PC-9 (cell line): Measurements from ENCODE around the gene SRC. TPM values are rescaled to one million over a fixed set of nuclear protein-coding genes. Genes with fewer than 3 reads are reported as not detected.

ENCODE experiments used
- BruUV-seq: library from RNA; stranded (reverse); fragments of 400-500 nt; replicated peaks from 2 replicates; lab custom pipeline; 2021; lab: Mats Ljungman, UMichigan
- CTCF ChIA-PET: fragments of 300-600 bp; sonication (Branson Sonifier 250); formaldehyde crosslinking; loops from one replicate; lab custom pipeline; 2022; ENCODE audit warnings: antibody characterized with exemption; lab: Charles Lee
- POLR2A ChIA-PET: fragments of 300-600 bp; sonication (Branson Sonifier 250); formaldehyde crosslinking; loops from one replicate; lab custom pipeline; 2022; ENCODE audit warnings: antibody characterized with exemption; ENCODE audit not compliant: unreplicated experiment; lab: Charles Lee
- DNase-seq, 2 experiments: peaks; one replicate each; pipeline versions ENCODE4 v3.0.0 to v3.0.0-alpha.2; 2015 to 2022; ENCODE audit warnings: mixed read lengths in 1 of 2
- H2AFZ ChIP-seq: fragments of 200-600 bp; sonication (generic); 2 replicates; pipeline ENCODE4 v1.8.1; 2017; ENCODE audit warnings: antibody characterized with exemption
- H3F3A ChIP-seq: fragments of 200-600 bp; sonication (generic); 2 replicates; pipeline ENCODE4 v1.8.1; 2017; ENCODE audit warnings: antibody characterized with exemption, mild to moderate bottlenecking, low read depth; ENCODE audit not compliant: insufficient read depth
- H3K27ac ChIP-seq: fragments of 200-600 bp; sonication (generic); 2 replicates; pipeline ENCODE4 v1.6.1; 2016; ENCODE audit warnings: mixed run types
- H3K27me3 ChIP-seq: fragments of 200-600 bp; sonication (generic); 2 replicates; pipeline ENCODE4 v1.6.1; 2016; ENCODE audit warnings: low read depth, mixed run types; ENCODE audit not compliant: insufficient read depth
- H3K36me3 ChIP-seq: fragments of 200-600 bp; sonication (generic); 2 replicates; pipeline ENCODE4 v1.6.1; 2016; ENCODE audit warnings: low read depth, mixed run types
- H3K4me1 ChIP-seq: fragments of 200-600 bp; sonication (generic); replicated peaks from 2 replicates; pipeline ENCODE4 v1.6.1; 2016; ENCODE audit warnings: mixed run types; ENCODE audit not compliant: insufficient read depth
- H3K4me2 ChIP-seq: fragments of 200-600 bp; sonication (generic); 2 replicates; pipeline ENCODE4 v1.6.1; 2017; ENCODE audit warnings: mixed run types
- H3K4me3 ChIP-seq: fragments of 200-600 bp; sonication (generic); 2 replicates; pipeline ENCODE4 v1.6.1; 2016; ENCODE audit warnings: mixed run types
- H3K79me2 ChIP-seq: fragments of 200-600 bp; sonication (generic); 2 replicates; pipeline ENCODE4 v1.6.1; 2017; ENCODE audit warnings: low read depth, mixed run types
- H3K9me2 ChIP-seq: fragments of 200-600 bp; sonication (generic); 2 replicates; pipeline ENCODE4 v1.8.1; 2017; ENCODE audit warnings: mild to moderate bottlenecking; ENCODE audit not compliant: insufficient read depth
- H3K9me3 ChIP-seq: fragments of 200-600 bp; sonication (generic); 2 replicates; pipeline ENCODE4 v1.8.1; 2016; ENCODE audit warnings: low read depth; ENCODE audit not compliant: insufficient read depth
- H4K20me1 ChIP-seq: fragments of 200-600 bp; sonication (generic); 2 replicates; pipeline ENCODE4 v1.8.1; 2017; ENCODE audit not compliant: insufficient read depth
- EZH2 ChIP-seq: fragments of 200-600 bp; sonication (generic); IDR thresholded peaks from 2 replicates; pipeline ENCODE4 v1.8.0; 2017; ENCODE audit warnings: antibody characterized with exemption, low read depth
- intact Hi-C: fragments of 100-400 bp; cut with micrococcal nuclease; formaldehyde crosslinking; loops from one replicate; pipeline ENCODE4 v1.10.0; 2022; ENCODE audit not compliant: unreplicated experiment
- total RNA-seq: library from RNA; stranded (reverse); gene quantifications from 2 replicates; pipeline ENCODE4 v1.2.3, GENCODE V29; 2021
- TF ChIP-seq, protein P1 (sequence below): fragments of 200-600 bp; sonication (generic); conservative IDR thresholded peaks from 2 replicates; pipeline ENCODE4 v1.6.1; 2017; ENCODE audit warnings: mixed run types, antibody characterized with exemption, mild to moderate bottlenecking, moderate library complexity

Gene SRC
- total RNA-seq, 1 experiment from 2014 or later, result 58.4 TPM

DNA sequence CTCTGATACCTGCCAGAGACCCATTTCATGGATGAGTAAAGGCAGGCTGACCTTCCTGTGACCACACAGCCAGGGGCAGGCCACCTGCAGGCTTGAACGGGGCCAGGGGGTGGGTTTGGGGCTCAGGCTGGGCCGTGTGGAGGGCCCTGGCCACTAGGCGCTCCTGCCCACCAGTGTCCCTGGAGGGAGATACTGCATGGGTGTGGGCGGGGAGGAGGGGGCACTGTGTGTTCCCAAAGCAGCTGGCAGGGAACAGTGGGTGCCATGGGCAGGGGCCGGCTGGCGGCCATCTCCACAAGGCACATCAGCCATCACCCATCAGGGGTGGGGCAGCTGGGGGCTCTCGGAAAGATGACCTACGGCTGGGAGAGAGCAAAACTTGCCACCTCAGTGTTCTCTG lies 15.4 kb downstream of the SRC start:
- TF ChIP-seq, protein P1, sequence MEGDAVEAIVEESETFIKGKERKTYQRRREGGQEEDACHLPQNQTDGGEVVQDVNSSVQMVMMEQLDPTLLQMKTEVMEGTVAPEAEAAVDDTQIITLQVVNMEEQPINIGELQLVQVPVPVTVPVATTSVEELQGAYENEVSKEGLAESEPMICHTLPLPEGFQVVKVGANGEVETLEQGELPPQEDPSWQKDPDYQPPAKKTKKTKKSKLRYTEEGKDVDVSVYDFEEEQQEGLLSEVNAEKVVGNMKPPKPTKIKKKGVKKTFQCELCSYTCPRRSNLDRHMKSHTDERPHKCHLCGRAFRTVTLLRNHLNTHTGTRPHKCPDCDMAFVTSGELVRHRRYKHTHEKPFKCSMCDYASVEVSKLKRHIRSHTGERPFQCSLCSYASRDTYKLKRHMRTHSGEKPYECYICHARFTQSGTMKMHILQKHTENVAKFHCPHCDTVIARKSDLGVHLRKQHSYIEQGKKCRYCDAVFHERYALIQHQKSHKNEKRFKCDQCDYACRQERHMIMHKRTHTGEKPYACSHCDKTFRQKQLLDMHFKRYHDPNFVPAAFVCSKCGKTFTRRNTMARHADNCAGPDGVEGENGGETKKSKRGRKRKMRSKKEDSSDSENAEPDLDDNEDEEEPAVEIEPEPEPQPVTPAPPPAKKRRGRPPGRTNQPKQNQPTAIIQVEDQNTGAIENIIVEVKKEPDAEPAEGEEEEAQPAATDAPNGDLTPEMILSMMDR, result no peak
- TF ChIP-seq EZH2, result no peak
- DNase-seq, result no peak
- Histone ChIP-seq H2AFZ (no peak overlapping the region), H3K79me2 (no peaks in the 10 kb centered on the region), H3K4me1 (no peaks in the 10 kb centered on the region), H3K9me3 (no peaks in the 10 kb centered on the region), H3K27ac (no peak overlapping the region), H3F3A (no peaks in the 10 kb centered on the region), H3K4me2 (no peak overlapping the region), H3K9me2 (no peaks in the 10 kb centered on the region), H3K4me3 (no peak overlapping the region), H3K36me3 (peaks cover 6% of the 10 kb centered on the region; the same call in 1 of the 2 replicates), H3K27me3 (no peaks in the 10 kb centered on the region), H4K20me1 (peaks cover 25% of the 10 kb centered on the region)
- BruUV-seq, result no TSS peak
- CTCF ChIA-PET, result no interaction called here
- POLR2A ChIA-PET, result no interaction called here
- intact Hi-C loops, result no loop called here

DNA sequence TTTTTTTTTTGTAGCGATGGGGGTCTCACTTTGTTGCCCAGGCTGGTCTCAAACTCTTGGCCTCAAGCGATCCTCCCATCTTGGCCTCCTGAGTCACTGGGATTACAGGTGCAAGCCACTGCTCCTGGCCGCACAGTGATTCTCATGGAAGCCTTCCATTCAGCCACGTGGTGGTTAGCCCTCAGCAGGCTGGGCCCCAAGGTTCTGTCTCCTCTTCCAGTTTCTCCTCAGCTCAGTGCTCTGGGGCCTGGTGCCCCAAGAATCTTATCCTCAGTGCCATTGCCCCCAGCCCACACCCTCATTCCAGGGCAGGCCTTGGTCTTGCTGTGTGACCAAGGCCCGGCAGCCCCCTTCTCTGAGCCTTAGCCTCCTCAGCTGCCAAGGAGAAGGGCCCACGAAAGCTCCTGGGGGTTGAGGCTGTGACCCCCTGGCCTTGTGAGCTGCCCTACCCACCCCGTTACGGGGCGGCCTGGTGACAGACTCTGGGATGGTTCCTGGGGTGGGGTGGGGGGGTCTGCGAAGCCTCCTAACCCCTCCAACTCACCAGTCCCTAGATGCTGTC lies 16.4 kb downstream of the SRC start:
- ChIA-PET CTCF (no interaction called here), POLR2A (no interaction called here)
- H3K4me2 ChIP-seq, result no peak overlapping the region
- no peak overlapping the region for H3K4me3 ChIP-seq
- no peak overlapping the region for H2AFZ ChIP-seq
- H3K9me3 ChIP-seq, result no peaks in the 10 kb centered on the region
- no peaks in the 10 kb centered on the region for H3F3A ChIP-seq
- H3K9me2 ChIP-seq, result no peaks in the 10 kb centered on the region
- TF ChIP-seq EZH2, result no peak
- TF ChIP-seq, protein P1, result no peak
- BruUV-seq, result no TSS peak
- no peak for DNase-seq
- peaks cover 18% of the 10 kb centered on the region for H4K20me1 ChIP-seq
- no peaks in the 10 kb centered on the region for H3K4me1 ChIP-seq
- no peak overlapping the region for H3K27ac ChIP-seq
- H3K36me3 ChIP-seq, result peaks cover 6% of the 10 kb centered on the region; the same call in 1 of the 2 replicates
- no peaks in the 10 kb centered on the region for H3K79me2 ChIP-seq
- intact Hi-C loops, result no loop called here
- no peaks in the 10 kb centered on the region for H3K27me3 ChIP-seq

DNA sequence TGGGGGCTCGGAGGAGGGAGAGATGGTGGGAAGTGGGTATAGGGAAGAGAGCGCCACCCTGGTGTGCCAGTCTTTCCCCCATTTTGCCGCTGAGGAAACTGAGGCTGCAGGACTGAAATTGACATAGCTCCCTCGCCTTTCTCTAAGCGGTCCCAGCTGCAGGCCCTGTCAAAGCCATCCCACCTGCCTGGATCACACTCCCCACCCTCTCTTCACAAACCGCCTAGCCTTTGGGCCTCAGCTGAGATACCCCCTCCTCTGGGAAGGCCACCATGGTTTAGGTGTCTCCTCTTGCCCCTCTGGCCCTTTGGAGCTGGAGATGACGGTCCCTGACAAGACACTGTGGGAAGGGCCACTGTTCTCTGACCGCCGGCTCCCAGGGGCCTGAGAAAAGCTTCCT lies 16.9 kb downstream of the SRC start:
- intact Hi-C loops, result no loop called here
- CTCF ChIA-PET, result no interaction called here

More for the DNA sequence above, 16.9 kb downstream of the SRC start:
- Histone ChIP-seq H3F3A (no peaks in the 10 kb centered on the region), H3K36me3 (peaks cover 6% of the 10 kb centered on the region; the same call in 1 of the 2 replicates), H4K20me1 (peaks cover 18% of the 10 kb centered on the region), H3K4me3 (no peak overlapping the region), H3K9me3 (no peaks in the 10 kb centered on the region), H3K4me1 (no peaks in the 10 kb centered on the region), H2AFZ (no peak overlapping the region), H3K4me2 (no peak overlapping the region), H3K27ac (no peak overlapping the region), H3K27me3 (no peaks in the 10 kb centered on the region), H3K79me2 (no peaks in the 10 kb centered on the region), H3K9me2 (no peaks in the 10 kb centered on the region)
- BruUV-seq, result no TSS peak
- TF ChIP-seq EZH2, result no peak
- TF ChIP-seq, protein P1, result no peak
- POLR2A ChIA-PET, result no interaction called here
- no peak for DNase-seq
